K562 (cell line): Measurements from ENCODE around the gene DCUN1D2.

ENCODE experiments used
- CTCF ChIP-seq, 3 experiments: IDR thresholded peaks in 2 of 3; conservative IDR thresholded peaks in 1 of 3; 2 replicates each; pipeline ENCODE4 v1.5.1; 2011 to 2012; ENCODE audit warnings: low read length in 3 of 3, mild to moderate bottlenecking in 3 of 3, control low read depth in 2 of 3, improper control_type of control experiment in 1 of 3, inconsistent platforms in 1 of 3, low read depth in 1 of 3, mixed read lengths in 1 of 3, moderate library complexity in 1 of 3; ENCODE audit not compliant: insufficient read depth in 2 of 3
- IRF1 ChIP-seq: sonication (generic); formaldehyde crosslinking; IDR thresholded peaks from 2 replicates; pipeline ENCODE4 v1.8.0; 2022; ENCODE audit warnings: missing genetic modification reagents, mild to moderate bottlenecking, borderline replicate concordance
- PATZ1 ChIP-seq: fragments of 250-450 bp; sonication (Bioruptor Pico); IDR thresholded peaks from 2 replicates; pipeline ENCODE4 v1.5.0; 2020; ENCODE audit warnings: mild to moderate bottlenecking, borderline replicate concordance
- SMAD3 ChIP-seq: fragments of 450-650 bp; formaldehyde crosslinking; conservative IDR thresholded peaks from 2 replicates; pipeline ENCODE4 v1.4.0; 2020; ENCODE audit warnings: mild to moderate bottlenecking
- SMARCC2 ChIP-seq: fragments of 450-650 bp; IDR thresholded peaks from 2 replicates; pipeline ENCODE4 v1.6.1; 2017; ENCODE audit warnings: antibody characterized with exemption, moderate library complexity, mild to moderate bottlenecking, low read depth
- ZNF134 ChIP-seq: fragments of 250-450 bp; sonication (Bioruptor Pico); conservative IDR thresholded peaks from 2 replicates; pipeline ENCODE4 v1.4.0; 2020
- ZNF274 ChIP-seq: IDR thresholded peaks from 2 replicates; pipeline ENCODE4 v1.6.1; 2011; ENCODE audit warnings: low read depth, mild to moderate bottlenecking, low read length, moderate library complexity, borderline replicate concordance

GRCh38 chr13:113483081-113483480 lies 7.4 kb downstream of the DCUN1D2 start:
- no peak for TF ChIP-seq ZNF274
- no peak for TF ChIP-seq ZNF134 (CRISPR knock-in tag)
- no peak for TF ChIP-seq SMAD3 (CRISPR knock-in tag)
- TF ChIP-seq CTCF (IDR thresholded peaks at IDR 0.05 in 2 of 3, conservative IDR thresholded peaks at IDR 0.05 in 1 of 3; ENCODE audit: insufficient read depth in 2 of 3, low read depth in 1 of 3, low read length in 3 of 3) = no peak
- TF ChIP-seq PATZ1 = no peak
- TF ChIP-seq IRF1 (CRISPR knock-in tag) = no peak
- no peak for TF ChIP-seq SMARCC2
